Ovary (tissue), 3 donors: ENCODE results near the gene TMEM151B.

Experiments used
- CTCF ChIP-seq, 3 donors: fragments of 450-650 bp in 2 of 3; fragments of 200-600 bp in 1 of 3; IDR thresholded peaks; one replicate each; pipeline versions ENCODE4 v1.5.1 to v1.8.0; 2016 to 2022; ENCODE audit warnings: antibody characterized with exemption in 3 of 3, mild to moderate bottlenecking in 1 of 3
- EP300 ChIP-seq: sonication (generic); formaldehyde crosslinking; IDR thresholded peaks from one replicate; pipeline ENCODE4 v1.6.1; 2017; ENCODE audit warnings: antibody characterized with exemption
- donor health status: DM: no; HTN: no; CAD: no.

- TF ChIP-seq CTCF (IDR thresholded peaks at IDR 0.05) (no peak), EP300 (no peak)
Measured at GRCh38 chr6:44329858-44330257, 59.6 kb downstream of the TMEM151B start.
